Sigmoid colon (tissue), 7 donors: ENCODE data around the gene MAP3K7CL. TPM values are rescaled to one million over a fixed set of nuclear protein-coding genes. Genes with fewer than 3 reads are reported as not detected.
A peak's percentile ranks its signal among the peaks of the same experiment; 100 is the strongest.
"Not testable (repeated sequence)": the region's sequence is repeated elsewhere in the genome, so short reads cannot be mapped to it uniquely, and the experiment has no call there.

Experiments
- DNase-seq: peaks from one replicate; pipeline ENCODE4 v3.0.0-alpha.2; 2019
- H3K27ac ChIP-seq, 4 donors: fragments of 200-600 bp; sonication (generic); one replicate each; pipeline ENCODE4 v1.5.1; 2016 to 2019; ENCODE audit warnings: mild to moderate bottlenecking in 1 of 4
- H3K27me3 ChIP-seq, 3 donors: fragments of 200-600 bp; sonication (generic); one replicate each; pipeline ENCODE4 v1.5.1; 2019; ENCODE audit warnings: mild to moderate bottlenecking in 1 of 3
- H3K36me3 ChIP-seq, 4 donors: fragments of 200-600 bp; sonication (generic); one replicate each; pipeline ENCODE4 v1.5.1; 2016 to 2019
- H3K4me1 ChIP-seq, 4 donors: fragments of 200-600 bp; sonication (generic); one replicate each; pipeline ENCODE4 v1.5.1; 2017 to 2019
- H3K4me3 ChIP-seq, 4 donors: fragments of 200-600 bp; sonication (generic); one replicate each; pipeline ENCODE4 v1.5.1; 2017 to 2019; ENCODE audit warnings: mild to moderate bottlenecking in 2 of 4, moderate library complexity in 1 of 4
- H3K9me3 ChIP-seq, 4 donors: fragments of 200-600 bp in 3 of 4; sonication (generic) in 3 of 4; one replicate each; pipeline versions ENCODE4 v1.5.1 to v1.6.1; 2013 to 2019
- EP300 ChIP-seq, 4 donors: sonication (generic); formaldehyde crosslinking; IDR thresholded peaks; one replicate each; pipeline ENCODE4 v1.6.1; 2017; ENCODE audit warnings: antibody characterized with exemption in 4 of 4
- POLR2A ChIP-seq, 2 donors: fragments of 450-650 bp; IDR thresholded peaks; one replicate each; pipeline ENCODE4 v1.6.1; 2016; ENCODE audit warnings: antibody characterized with exemption in 2 of 2, mild to moderate bottlenecking in 2 of 2, moderate library complexity in 2 of 2
- POLR2AphosphoS5 ChIP-seq, 4 donors: sonication (generic); formaldehyde crosslinking; IDR thresholded peaks; one replicate each; pipeline ENCODE4 v1.6.1; 2017; ENCODE audit warnings: antibody characterized with exemption in 4 of 4
- WGBS, 2 donors: extraction: QIAGEN DNeasy Blood & Tissue Kit; methylation state at CpG; one replicate each; pipeline ENCODE4 v1.1.7; 2013; 5-methylcytosine and 5-hydroxymethylcytosine counted together
- intact Hi-C: fragments of 100-400 bp; cut with DNase I; formaldehyde crosslinking; loops from one replicate; pipeline ENCODE4 v1.15.1; 2023
- polyA plus RNA-seq, 3 donors: library from polyadenylated mRNA; stranded (reverse); fragments of 200-250 nt; gene quantifications; one replicate each; pipeline ENCODE4 v1.2.3, GENCODE V29; 2013
- total RNA-seq, 4 donors: library from RNA; depleted of rRNA; stranded (reverse); fragments of >200 nt; gene quantifications; one replicate each; pipeline ENCODE4 v1.1.0, GENCODE V29; 2016
- TF ChIP-seq, protein P1 (sequence below), 4 experiments: fragments of 450-650 bp in 3 of 4; fragments of 200-600 bp in 1 of 4; IDR thresholded peaks; one replicate each; pipeline ENCODE4 v1.5.1; 2016 to 2019; ENCODE audit warnings: antibody characterized with exemption in 4 of 4, mild to moderate bottlenecking in 3 of 4, moderate library complexity in 2 of 4
- donor health status: healthy with polysubstance abuse.
- donor health status: Bipolar disorder and iron deficiency.
- donor health status: healthy.

Gene MAP3K7CL
- total and polyA plus RNA-seq, 7 donors = 2.3 to 12.2 (median 4.6) TPM

DNA sequence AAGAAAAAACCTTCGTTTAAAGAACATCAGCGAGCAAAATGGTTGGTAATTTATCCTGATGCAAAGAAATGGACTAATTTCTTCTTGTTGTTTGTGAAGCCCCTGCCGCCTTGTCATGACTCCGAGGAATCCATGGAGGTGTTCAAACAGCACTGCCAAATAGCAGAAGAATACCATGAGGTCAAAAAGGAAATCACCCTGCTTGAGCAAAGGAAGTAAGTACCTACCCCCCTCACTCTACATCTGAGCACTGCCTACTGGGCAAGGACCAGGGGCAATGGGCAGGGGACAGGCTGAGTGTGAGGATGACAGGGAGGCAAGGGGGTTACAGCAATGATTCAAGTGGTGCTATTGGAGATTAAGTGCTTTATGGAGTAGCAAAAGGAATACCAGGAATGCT is 29.4 kb downstream of the MAP3K7CL start:
- WGBS, 2 donors = 92 to 96% methylated on average over 4 of the region's 4 CpGs
- TF ChIP-seq POLR2AphosphoS5 (IDR thresholded peaks at IDR 0.05) (no peak), POLR2A (IDR thresholded peaks at IDR 0.05) (no peak), EP300 (IDR thresholded peaks at IDR 0.05) (no peak)
- TF ChIP-seq, protein P1, sequence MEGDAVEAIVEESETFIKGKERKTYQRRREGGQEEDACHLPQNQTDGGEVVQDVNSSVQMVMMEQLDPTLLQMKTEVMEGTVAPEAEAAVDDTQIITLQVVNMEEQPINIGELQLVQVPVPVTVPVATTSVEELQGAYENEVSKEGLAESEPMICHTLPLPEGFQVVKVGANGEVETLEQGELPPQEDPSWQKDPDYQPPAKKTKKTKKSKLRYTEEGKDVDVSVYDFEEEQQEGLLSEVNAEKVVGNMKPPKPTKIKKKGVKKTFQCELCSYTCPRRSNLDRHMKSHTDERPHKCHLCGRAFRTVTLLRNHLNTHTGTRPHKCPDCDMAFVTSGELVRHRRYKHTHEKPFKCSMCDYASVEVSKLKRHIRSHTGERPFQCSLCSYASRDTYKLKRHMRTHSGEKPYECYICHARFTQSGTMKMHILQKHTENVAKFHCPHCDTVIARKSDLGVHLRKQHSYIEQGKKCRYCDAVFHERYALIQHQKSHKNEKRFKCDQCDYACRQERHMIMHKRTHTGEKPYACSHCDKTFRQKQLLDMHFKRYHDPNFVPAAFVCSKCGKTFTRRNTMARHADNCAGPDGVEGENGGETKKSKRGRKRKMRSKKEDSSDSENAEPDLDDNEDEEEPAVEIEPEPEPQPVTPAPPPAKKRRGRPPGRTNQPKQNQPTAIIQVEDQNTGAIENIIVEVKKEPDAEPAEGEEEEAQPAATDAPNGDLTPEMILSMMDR (IDR thresholded peaks at IDR 0.05) = no peak
- intact Hi-C loops = loop anchor here (5.0 kb wide), 1 partner anchor 68 kb away; no protein-coding TSS in a partner anchor
- H3K9me3 ChIP-seq = no peaks in the 10 kb centered on the region
- no peaks in the 10 kb centered on the region for H3K27me3 ChIP-seq
- no peaks in the 10 kb centered on the region for H3K36me3 ChIP-seq
- no peak overlapping the region for H3K4me3 ChIP-seq
- DNase-seq = no peak
- peaks cover 0 to 6% (median 2%) of the 10 kb centered on the region in 4 donors for H3K4me1 ChIP-seq
- no peak overlapping the region for H3K27ac ChIP-seq

DNA sequence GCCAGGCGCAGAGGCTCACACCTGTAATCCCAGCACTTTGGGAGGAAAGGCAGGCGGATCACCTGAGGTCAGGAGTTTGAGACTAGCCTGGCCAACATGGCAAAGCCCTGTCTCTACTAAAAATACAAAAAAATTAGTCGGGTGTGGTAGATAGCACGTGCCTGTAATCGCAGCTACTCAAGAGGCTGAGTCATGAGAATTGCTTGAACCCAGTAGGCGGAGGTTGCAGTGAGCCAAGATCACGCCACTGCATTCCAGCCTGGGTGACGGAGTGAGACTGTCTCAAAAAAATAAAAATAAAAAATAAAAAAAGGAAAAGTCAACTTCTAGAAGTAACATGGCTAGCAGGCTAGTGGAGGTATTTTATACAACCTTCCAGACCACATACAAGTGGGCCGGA is 32.4 kb downstream of the MAP3K7CL start:
- Histone ChIP-seq H3K27ac (peak overlapping the region in 2 of 4 donors; percentile 41 to 42), H3K4me1 (peaks cover 0 to 13% (median 2%) of the 10 kb centered on the region in 4 donors)
- DNase-seq, H3K9me3 ChIP-seq, H3K36me3 ChIP-seq, H3K27me3 ChIP-seq, H3K4me3 ChIP-seq: not testable (repeated sequence)
- 70 to 80% methylated on average over 9 of the region's 9 CpGs for WGBS, 2 donors
- intact Hi-C loops = loop anchor here (5.0 kb wide), 1 partner anchor 71 kb away; no protein-coding TSS in a partner anchor

DNA sequence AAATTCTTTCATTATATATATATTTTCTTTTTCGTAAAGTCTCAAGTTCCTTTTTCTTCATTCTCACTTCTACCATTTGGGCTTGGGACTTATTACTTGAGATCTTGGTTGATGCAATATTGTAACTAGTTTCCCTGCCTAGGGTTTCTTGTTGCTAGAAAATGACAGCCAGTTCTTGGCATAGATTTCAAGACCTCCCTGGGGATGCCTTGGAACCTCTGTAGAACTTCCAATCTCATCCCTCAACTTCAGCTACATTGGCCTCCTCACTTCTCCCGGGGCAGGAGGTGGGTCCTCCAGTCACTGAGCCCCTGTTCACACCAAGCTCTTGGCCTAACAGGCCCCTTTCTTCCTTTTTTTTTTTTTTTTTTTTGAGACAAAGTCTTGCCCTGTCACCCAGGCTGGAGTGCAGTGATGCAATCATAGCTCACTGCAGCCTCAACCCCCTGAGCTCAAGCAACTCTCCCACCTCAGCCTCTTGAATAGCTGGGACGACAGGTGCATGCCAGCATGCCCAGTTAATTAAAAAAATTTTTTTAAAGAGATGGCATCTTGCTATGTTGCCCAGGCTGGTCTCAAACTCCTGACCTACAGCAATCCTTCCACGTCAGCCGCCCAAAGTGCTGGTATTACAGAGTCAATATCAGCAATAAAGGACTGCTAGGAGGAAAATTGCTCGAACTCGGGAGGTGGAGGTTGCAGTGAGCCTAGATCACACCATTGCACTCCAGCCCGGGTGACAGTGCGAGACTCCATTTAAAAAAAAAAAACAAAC is 33.1 kb downstream of the MAP3K7CL start:
- 83 to 86% methylated on average over 9 of the region's 9 CpGs for WGBS, 2 donors
- peak overlapping the region in 2 of 4 donors; percentile 41 to 42 for H3K27ac ChIP-seq

DNA sequence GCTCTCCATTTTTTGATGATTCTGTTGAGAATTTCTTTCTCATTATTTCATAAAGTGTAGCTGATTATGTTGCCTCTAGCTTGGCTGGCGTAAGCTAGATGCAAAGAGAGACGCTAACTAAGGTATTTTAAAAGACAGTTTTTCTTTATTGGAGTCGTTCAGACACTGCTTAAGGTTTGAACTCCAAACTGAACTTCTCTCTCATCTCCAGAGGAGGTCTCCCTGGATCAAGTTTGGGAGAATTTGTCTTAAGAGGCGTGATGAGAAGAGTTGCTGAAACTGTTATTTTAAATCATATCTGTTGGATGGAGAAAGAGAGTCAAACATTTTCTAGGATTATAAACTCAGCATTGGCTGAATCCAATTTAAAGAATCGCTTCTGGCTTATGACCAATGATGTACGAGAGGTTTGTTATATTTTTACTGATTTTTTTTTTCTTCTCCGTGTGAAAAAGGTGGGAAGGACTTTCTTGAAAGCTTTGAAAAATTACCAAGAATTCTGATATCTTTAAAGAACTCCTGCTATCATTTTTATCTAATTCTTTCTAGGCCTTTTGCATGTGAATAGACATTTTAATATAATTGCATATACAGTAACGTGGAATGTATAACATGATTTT is 34.0 kb downstream of the MAP3K7CL start:
- intact Hi-C loops = loop anchor here (1.0 to 5.0 kb wide), 4 partner anchors 72 to 208 kb away; partner anchors contain the start of gene BACH1
- no peaks in the 10 kb centered on the region for H3K9me3 ChIP-seq
- 32 to 47% methylated on average over 8 of the region's 8 CpGs for WGBS, 2 donors
- no peaks in the 10 kb centered on the region for H3K36me3 ChIP-seq
- peaks cover 0 to 22% (median 11%) of the 10 kb centered on the region in 4 donors for H3K4me1 ChIP-seq
- no peak for DNase-seq
- H3K4me3 ChIP-seq = no peak overlapping the region
- H3K27ac ChIP-seq = peak overlapping the region in 1 of 4 donors; percentile 17
- H3K27me3 ChIP-seq = no peaks in the 10 kb centered on the region
- TF ChIP-seq, protein P1 (IDR thresholded peaks at IDR 0.05) = peak; percentile 31 to 75 (median 64)
- no peak for TF ChIP-seq EP300 (IDR thresholded peaks at IDR 0.05)

More for the DNA sequence above, 33.1 kb downstream of the MAP3K7CL start:
- no peaks in the 10 kb centered on the region for H3K27me3 ChIP-seq
- H3K4me3 ChIP-seq = no peak overlapping the region
- H3K9me3 ChIP-seq = no peaks in the 10 kb centered on the region
- DNase-seq = no peak
- H3K4me1 ChIP-seq = peaks cover 0 to 19% (median 8%) of the 10 kb centered on the region in 4 donors
- no peaks in the 10 kb centered on the region for H3K36me3 ChIP-seq
- no peak for TF ChIP-seq POLR2AphosphoS5 (IDR thresholded peaks at IDR 0.05)
- TF ChIP-seq POLR2A (IDR thresholded peaks at IDR 0.05) = no peak
- no peak for TF ChIP-seq EP300 (IDR thresholded peaks at IDR 0.05)
- TF ChIP-seq, protein P1 (IDR thresholded peaks at IDR 0.05) = no peak
- intact Hi-C loops = loop anchor here (1.0 to 5.0 kb wide), 4 partner anchors 71 to 209 kb away; partner anchors contain the start of gene BACH1

DNA sequence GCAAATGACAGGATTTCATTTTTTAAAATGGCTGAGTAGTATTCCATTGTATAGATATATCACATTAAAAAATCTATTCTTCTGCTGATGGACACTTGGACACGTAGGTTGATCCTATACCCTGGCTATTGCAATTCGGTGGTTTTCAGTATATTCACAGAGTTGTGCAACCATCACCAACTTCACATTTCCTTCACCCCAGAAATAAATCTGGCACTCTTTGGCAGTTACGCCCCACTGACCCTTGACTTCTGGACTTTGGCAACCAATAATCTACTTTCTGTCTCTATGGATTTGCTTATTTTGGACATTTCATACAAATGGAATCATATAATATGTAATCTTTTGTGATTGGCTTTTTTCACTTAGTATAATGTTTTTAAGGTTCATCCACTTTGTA is 35.9 kb downstream of the MAP3K7CL start:
- intact Hi-C loops = no loop called here
- Histone ChIP-seq H3K4me3 (no peak overlapping the region), H3K4me1 (peaks cover 0 to 22% (median 11%) of the 10 kb centered on the region in 4 donors), H3K9me3 (no peaks in the 10 kb centered on the region), H3K27me3 (no peaks in the 10 kb centered on the region), H3K27ac (no peak overlapping the region), H3K36me3 (no peaks in the 10 kb centered on the region)
- 86 to 87% methylated on average over 3 of the region's 3 CpGs for WGBS, 2 donors
- no peak for DNase-seq
- TF ChIP-seq, protein P1 (IDR thresholded peaks at IDR 0.05) = no peak
- no peak for TF ChIP-seq POLR2AphosphoS5 (IDR thresholded peaks at IDR 0.05)
- no peak for TF ChIP-seq POLR2A (IDR thresholded peaks at IDR 0.05)
- TF ChIP-seq EP300 (IDR thresholded peaks at IDR 0.05) = no peak
